ENCODE results near the gene ITIH3.

ITIH3 gene

GRCh38 chr3:52782412-52783210 is 12.0 kb upstream of the ITIH3 start:
- no peak for TF ChIP-seq CTCF (IDR thresholded peaks at IDR 0.05; ENCODE audit: extremely low read depth, missing control alignments)
- no peak for DNase-seq (ENCODE audit: low spot score)

- no peak for TF ChIP-seq CTCF (IDR thresholded peaks at IDR 0.05; ENCODE audit: extremely low read depth, missing control alignments)
- DNase-seq (ENCODE audit: low spot score) = no peak
These were observed 11.4 kb upstream of the ITIH3 start for GRCh38 chr3:52783211-52783555.

GRCh38 chr3:52784021-52784621 is 10.5 kb upstream of the ITIH3 start:
- TF ChIP-seq CTCF (IDR thresholded peaks at IDR 0.05; ENCODE audit: extremely low read depth, missing control alignments) = no peak
- no peak for DNase-seq (ENCODE audit: low spot score)

- DNase-seq (ENCODE audit: low spot score) = no peak
- no peak for TF ChIP-seq CTCF (IDR thresholded peaks at IDR 0.05; ENCODE audit: extremely low read depth, missing control alignments)
These were observed 9.5 kb upstream of the ITIH3 start for GRCh38 chr3:52784931-52785590.

- no peak for TF ChIP-seq CTCF (IDR thresholded peaks at IDR 0.05; ENCODE audit: extremely low read depth, missing control alignments)
These were observed 8.0 kb upstream of the ITIH3 start for GRCh38 chr3:52786330-52787215.

GRCh38 chr3:52787246-52787645 is 7.3 kb upstream of the ITIH3 start:
- no peak for TF ChIP-seq CTCF (IDR thresholded peaks at IDR 0.05; ENCODE audit: extremely low read depth, missing control alignments)
- no peak for DNase-seq (ENCODE audit: low spot score)

More at GRCh38 chr3:52786330-52787215, 8.0 kb upstream of the ITIH3 start:
- DNase-seq (ENCODE audit: low spot score) = no peak

All from GM20000 (cell line).